ENCODE results near the gene AOPEP.

AOPEP gene

GRCh38 chr9:95003689-95004410 lies 277.4 kb downstream of the AOPEP start:
- peak overlapping the region; percentile 66 for H2AFZ ChIP-seq
- no peaks in the 10 kb centered on the region for H3K79me2 ChIP-seq
- H3K9ac ChIP-seq: peak overlapping the region; percentile 81
- H3K4me2 ChIP-seq (ENCODE audit: low read length): peak overlapping the region; percentile 84
- H3K9me3 ChIP-seq (ENCODE audit: control insufficient read depth, low read length): no peaks in the 10 kb centered on the region
- H3K36me3 ChIP-seq (ENCODE audit: control insufficient read depth, insufficient read depth, low read length): peaks cover 12% of the 10 kb centered on the region
- no peaks in the 10 kb centered on the region for H3K27me3 ChIP-seq (ENCODE audit: control insufficient read depth, insufficient read depth, low read length)
- H3K27ac ChIP-seq: peak overlapping the region; percentile 96
- no peak for TF ChIP-seq CTCF (IDR thresholded peaks at IDR 0.05)
- peaks cover 9% of the 10 kb centered on the region for H3K4me1 ChIP-seq
- H3K4me3 ChIP-seq (ENCODE audit: low read depth, low read length): peak overlapping the region; percentile 93

- Histone ChIP-seq H3K4me3 (ENCODE audit: low read depth, low read length) (peak overlapping the region; percentile 100), H3K79me2 (peaks cover 2% of the 10 kb centered on the region), H2AFZ (peak overlapping the region; percentile 66), H3K4me2 (ENCODE audit: low read length) (peak overlapping the region; percentile 84), H3K9me3 (ENCODE audit: control insufficient read depth, low read length) (no peaks in the 10 kb centered on the region), H3K27ac (peak overlapping the region; percentile 96), H3K27me3 (ENCODE audit: control insufficient read depth, insufficient read depth, low read length) (no peaks in the 10 kb centered on the region), H3K36me3 (ENCODE audit: control insufficient read depth, insufficient read depth, low read length) (peaks cover 12% of the 10 kb centered on the region), H3K4me1 (peaks cover 6% of the 10 kb centered on the region), H3K9ac (peak overlapping the region; percentile 81)
- no peak for TF ChIP-seq CTCF (IDR thresholded peaks at IDR 0.05)
Observed at GRCh38 chr9:95004411-95005277, 278.1 kb downstream of the AOPEP start.

GRCh38 chr9:95005278-95006143 lies 279.0 kb downstream of the AOPEP start:
- Histone ChIP-seq H3K36me3 (ENCODE audit: control insufficient read depth, insufficient read depth, low read length) (peaks cover 12% of the 10 kb centered on the region), H3K79me2 (peaks cover 6% of the 10 kb centered on the region)

More at GRCh38 chr9:95005278-95006143, 279.0 kb downstream of the AOPEP start:
- no peaks in the 10 kb centered on the region for H3K27me3 ChIP-seq (ENCODE audit: control insufficient read depth, insufficient read depth, low read length)
- H3K9me3 ChIP-seq (ENCODE audit: control insufficient read depth, low read length): no peaks in the 10 kb centered on the region
- TF ChIP-seq CTCF (IDR thresholded peaks at IDR 0.05): no peak
- peak overlapping the region; percentile 81 for H3K27ac ChIP-seq
- peak overlapping the region; percentile 74 for H3K4me2 ChIP-seq (ENCODE audit: low read length)
- peak overlapping the region; percentile 24 for H3K9ac ChIP-seq
- H2AFZ ChIP-seq: no peak overlapping the region
- H3K4me3 ChIP-seq (ENCODE audit: low read depth, low read length): peak overlapping the region; percentile 100
- H3K4me1 ChIP-seq: peaks cover 5% of the 10 kb centered on the region
